CMK (cell line): ENCODE measurements around the gene C3orf18.

ENCODE experiments used
- DNase-seq: peaks from one replicate; pipeline ENCODE4 v3.0.0-alpha.2; 2010; ENCODE audit warnings: low read depth

The C3orf18 gene

DNA sequence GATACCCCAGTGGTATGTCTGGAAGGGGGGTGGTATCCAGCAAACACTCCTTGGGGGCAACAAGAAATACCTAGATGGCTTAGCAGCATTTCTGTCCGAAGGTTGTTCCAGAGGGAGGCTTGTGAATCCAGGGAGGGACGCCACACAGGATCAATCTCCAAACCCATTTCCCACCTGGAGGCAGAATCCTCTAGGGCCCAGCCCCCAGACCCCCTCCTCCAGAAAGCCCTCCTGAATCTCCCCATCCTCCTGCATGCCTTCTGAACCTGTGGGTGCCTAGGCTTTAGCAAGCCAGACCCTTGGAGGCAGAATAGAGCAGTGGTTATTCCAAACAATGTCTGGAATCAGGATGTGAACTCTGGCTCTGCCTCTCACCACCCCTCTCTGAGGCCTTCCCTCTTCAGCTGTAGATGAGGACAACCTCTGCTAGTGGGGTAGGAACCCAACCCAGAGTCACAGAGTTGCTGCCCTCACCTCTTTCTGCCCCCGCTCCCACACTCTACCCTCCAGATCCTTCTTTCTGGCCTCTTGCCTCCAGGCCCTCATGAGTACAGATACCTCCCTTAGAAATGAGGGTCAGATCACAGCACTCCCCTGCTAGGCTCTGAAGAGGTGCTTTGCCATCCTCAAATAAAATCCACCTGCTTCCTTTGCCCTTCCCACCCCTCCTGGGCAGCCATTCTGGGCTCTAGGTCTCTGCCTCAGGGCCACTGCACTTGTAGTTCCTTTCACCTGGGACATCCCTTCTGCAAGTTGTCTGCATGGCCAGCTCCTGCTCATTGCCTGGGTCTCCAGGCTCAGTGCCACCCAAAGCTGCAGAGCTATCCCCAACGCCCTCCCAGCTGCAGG, 35.9 kb upstream of the C3orf18 start:
- DNase-seq: no peak

DNA sequence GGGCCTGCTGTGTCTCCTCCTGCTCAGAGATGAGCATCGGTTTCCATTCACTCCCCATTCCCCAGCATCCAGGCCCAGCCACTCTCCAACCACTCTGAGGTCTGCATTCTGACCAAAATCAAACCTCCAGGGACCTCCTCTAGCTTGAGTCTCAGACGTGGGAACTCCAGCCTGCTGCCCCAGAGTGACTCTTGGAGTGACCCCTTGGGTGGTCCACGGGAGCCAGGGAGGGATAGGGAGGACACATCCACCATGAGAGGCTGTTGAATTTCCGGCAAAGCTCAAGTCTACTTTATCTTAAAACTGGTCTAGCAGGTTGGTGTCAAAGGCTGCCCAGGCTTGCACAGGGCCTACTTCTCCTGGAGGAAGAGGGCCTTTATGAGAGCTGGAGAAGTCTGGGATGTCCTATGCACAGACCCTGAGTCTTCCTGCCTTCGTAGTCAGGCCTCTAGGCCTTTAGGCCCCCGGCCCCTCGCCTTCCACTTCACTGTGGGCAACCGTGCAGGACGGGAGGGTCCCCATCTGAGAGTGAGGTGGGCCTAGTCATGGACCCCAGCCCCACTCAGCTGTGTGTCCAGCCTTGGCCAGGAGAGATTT, 35.1 kb upstream of the C3orf18 start:
- DNase-seq: no peak

- DNase-seq: peak; percentile 94
Observed at GRCh38 chr3:50600841-50601591, 33.5 kb upstream of the C3orf18 start.

DNA sequence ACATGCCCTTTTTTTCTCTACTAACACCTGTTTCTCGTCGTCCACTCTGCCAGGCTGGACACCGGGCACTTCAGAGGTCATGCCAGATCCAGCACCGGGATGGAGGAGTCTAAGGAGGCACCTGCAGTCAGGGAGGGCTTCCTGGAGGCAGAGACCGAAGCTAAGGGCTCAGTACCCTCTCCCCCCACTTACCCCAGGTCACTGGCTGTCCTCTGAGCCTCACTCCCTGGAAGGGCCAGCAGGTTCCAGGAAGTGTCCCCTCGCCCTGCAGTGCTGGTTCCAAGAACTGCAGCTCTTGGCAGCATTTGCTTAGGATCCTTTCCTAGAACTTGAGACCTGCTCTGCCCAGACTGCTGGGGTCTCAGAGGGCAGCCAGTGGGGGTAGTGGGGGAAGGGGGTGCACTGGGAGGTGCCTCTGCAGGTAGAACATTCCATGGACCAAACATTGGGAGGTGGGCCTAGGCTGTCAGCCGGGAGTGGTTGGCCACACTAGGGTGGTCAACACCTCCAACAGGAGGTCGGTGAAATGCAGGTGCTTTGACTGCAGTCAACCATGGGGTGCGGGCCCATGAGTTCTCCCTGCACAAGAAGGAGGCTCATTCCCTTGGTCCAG, 32.7 kb upstream of the C3orf18 start:
- DNase-seq: peak; percentile 76

- no peak for DNase-seq
Observed at GRCh38 chr3:50599716-50600118, 32.2 kb upstream of the C3orf18 start.

DNA sequence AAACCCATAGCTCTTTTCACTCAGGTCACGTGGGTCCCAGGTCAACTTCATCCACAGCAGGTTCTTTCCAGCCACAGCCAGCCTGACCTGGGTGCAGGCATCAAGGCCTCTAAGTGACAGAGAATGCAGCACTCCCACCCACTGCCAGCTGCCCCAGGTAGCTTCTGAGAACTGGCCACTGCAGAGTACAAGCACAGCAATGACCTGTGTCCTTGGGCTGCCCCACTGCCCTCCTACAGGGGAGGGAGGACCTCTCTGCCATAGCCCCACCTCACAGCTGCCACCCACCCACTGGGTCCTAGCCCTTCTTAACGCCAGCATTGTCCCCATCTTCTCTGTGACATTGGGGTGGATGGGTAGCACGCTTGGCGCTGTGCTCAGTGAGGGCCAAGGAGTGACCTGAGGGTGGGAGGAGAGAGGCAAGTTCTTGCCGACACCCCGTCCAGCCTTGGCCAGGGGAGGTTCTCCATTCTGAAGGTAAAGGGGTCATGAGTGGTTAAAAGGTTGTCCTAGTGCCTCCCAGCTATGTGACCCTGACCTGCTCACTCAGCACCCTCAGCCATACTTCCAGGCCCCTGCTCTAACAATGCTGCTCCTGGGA, 31.7 kb upstream of the C3orf18 start:
- DNase-seq: no peak

- DNase-seq: no peak
Observed at GRCh38 chr3:50594253-50594785, 26.8 kb upstream of the C3orf18 start.

DNA sequence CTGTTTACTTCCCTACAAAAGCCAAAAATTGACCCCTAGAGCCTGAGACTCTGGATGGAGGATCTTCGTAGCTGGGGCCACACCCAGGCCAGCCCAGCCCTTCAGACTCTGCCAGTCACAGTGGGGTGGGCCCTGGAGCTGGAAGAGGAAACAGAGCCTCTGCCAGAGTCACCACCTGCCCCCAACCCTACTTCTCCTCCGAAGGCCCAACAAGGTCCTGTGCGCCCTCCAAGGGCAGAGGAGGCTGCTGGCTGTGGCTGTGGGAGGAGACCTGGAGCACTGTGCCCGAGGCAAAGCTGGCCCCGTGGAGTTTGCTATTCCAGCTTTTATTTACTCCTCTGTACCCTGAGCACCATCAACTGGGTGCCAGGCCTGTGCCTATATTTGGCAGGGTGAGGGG, 25.0 kb upstream of the C3orf18 start:
- no peak for DNase-seq

DNA sequence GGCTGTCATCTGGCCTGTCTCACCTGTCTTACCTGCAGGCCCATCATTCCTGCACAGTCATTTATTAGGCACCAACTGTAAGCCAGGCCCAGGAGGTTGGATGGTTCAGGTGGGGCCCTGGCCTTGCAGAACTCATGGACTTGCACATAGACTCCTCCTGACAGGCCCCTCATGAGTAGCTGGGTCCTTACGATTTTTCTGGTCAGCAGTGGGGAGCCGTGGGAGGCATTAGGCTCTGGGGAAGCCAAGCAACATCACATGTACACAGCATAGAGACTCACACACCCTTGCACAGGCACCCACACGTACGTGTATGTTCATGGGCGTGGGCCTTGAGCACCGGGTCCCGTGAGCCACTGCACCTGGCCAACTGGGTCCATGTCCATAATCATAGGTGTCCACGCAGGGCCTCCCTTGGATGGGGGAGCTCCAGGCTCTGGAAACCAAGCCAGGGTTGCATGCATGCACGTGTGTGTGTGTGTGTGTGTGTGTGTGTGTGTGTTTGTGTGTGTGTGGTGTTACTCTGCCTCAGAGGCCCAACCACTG, 23.7 kb upstream of the C3orf18 start:
- DNase-seq: no peak

DNA sequence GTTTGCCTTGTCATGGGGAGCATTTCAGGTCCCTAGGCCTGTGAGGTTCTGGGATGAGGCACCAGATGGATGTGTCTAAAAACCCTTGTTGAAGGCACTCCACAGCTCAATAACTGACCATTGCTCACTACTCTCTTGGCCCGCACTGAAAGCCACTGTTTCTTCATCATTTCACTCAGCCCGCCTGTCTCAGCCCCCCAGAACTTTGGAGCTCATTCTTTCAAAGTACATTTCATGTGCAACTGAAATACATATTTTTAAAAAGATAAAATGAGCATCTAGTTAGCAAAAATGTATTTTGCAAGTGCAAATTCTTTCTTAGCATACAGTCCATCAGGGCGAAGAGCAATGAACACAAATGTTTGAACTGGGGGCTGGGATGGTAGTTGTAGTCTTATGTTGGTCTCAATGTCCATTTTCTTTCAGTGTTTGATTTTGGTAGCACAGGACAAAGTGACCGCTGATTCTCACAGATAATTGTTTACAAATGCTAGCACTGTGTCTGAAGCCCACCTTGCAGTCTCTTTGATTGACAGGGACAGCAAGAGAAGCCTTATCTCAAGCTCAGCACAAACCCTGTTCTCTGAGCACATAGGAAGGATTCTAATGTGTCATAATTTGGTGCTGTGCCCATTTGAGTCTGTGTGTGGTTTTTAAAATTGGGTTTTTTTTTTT, 21.3 kb upstream of the C3orf18 start:
- DNase-seq: no peak

- no peak for DNase-seq
Observed at GRCh38 chr3:50587806-50588758, 20.5 kb upstream of the C3orf18 start.

DNA sequence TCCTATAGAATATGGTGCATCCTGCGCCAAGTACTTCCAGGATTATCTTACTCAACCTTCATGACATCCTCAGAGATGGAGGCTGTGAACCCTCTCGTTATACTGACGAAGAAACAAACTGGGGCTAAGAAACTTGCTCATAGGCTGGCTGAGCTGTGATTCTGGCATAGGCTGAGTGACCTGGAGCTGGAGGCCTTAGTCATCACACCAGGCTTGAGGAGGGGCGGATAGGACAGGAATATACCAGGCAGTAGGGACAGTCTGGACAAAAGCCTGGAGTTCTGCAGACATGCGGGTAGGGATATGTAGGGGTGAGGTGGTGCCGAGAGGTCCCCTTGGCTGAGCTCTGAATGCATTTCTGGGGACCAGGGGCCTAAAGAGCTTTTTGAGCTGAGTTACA, 19.8 kb upstream of the C3orf18 start:
- no peak for DNase-seq

- DNase-seq: no peak
Observed at GRCh38 chr3:50586763-50587070, 19.2 kb upstream of the C3orf18 start.

GRCh38 chr3:50585919-50586762, 18.6 kb upstream of the C3orf18 start:
- DNase-seq: no peak

DNA sequence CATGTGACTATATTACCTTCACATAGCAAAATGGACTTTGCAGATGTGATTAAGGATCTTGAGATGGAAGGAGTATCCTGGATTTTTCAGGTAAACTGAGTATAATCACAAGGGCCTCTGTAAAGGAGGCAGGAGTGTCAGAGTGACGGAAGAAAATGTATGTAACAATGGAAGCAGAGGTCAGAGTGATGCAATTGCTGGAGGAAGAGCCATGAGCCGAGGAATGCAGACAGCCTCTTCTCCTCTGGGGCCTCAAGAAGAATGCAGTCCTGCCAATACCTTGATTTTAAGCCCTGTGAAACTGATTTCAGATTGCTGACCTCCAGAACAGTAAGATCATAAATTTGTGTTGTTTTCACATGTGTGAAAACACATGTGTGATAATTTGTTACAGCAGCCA, 16.8 kb upstream of the C3orf18 start:
- DNase-seq: no peak

DNA sequence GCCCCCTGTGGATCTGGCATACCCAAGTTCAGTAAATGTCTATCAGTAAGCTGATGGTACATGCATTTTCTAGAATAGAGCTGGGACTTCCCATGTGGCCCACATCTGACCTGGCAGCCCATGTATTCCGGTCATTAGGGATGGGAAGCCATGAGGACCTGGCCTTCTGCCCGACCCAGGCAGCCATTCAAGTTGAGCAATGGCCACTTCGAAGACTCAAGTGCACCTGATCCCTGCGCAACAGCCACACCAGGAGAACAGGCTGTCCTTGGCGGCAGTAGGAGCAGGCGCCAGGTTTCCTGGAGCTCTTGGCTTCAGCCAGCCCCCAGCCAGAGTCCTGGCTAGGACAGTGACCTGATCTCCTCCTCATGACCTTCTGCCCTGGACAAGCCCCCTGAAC, 16.4 kb upstream of the C3orf18 start:
- no peak for DNase-seq

- DNase-seq: no peak
Observed at GRCh38 chr3:50582083-50582482, 14.5 kb upstream of the C3orf18 start.

- DNase-seq: no peak
Observed at GRCh38 chr3:50581459-50581842, 13.9 kb upstream of the C3orf18 start.
